ENCODE results near the gene HAUS5.

DNA sequence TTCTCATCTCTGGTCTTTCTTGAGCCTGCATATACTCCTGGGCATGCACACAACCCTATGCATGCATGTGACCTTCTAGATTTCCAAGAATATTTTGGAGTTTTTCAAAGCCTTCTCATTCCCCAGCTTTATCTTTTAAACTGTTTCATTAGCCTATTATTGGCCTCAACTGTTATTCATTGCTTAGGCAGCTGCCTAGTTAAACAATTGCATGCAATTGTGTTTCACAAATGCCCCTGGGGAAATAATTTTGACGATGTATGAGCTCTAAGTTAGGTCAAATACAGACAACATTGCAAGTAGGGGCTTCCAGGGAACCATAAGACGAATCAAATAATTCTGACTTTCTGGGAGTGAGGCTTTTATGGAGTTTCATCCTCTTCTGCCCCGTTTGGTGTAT, 51.4 kb downstream of the HAUS5 start:
- TF ChIP-seq, protein P1, sequence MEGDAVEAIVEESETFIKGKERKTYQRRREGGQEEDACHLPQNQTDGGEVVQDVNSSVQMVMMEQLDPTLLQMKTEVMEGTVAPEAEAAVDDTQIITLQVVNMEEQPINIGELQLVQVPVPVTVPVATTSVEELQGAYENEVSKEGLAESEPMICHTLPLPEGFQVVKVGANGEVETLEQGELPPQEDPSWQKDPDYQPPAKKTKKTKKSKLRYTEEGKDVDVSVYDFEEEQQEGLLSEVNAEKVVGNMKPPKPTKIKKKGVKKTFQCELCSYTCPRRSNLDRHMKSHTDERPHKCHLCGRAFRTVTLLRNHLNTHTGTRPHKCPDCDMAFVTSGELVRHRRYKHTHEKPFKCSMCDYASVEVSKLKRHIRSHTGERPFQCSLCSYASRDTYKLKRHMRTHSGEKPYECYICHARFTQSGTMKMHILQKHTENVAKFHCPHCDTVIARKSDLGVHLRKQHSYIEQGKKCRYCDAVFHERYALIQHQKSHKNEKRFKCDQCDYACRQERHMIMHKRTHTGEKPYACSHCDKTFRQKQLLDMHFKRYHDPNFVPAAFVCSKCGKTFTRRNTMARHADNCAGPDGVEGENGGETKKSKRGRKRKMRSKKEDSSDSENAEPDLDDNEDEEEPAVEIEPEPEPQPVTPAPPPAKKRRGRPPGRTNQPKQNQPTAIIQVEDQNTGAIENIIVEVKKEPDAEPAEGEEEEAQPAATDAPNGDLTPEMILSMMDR (conservative IDR thresholded peaks at IDR 0.05; ENCODE audit: low read length) = no peak
- no peak for TF ChIP-seq EZH2phosphoT487 (IDR thresholded peaks at IDR 0.05; ENCODE audit: borderline replicate concordance, low read depth, low read length)
